Loucy (cell line): ENCODE measurements around the gene MOB1A.

Experiments used
- EZH2phosphoT487 ChIP-seq: fragments of 200-600 bp; IDR thresholded peaks from 2 replicates; pipeline ENCODE4 v1.6.1; 2018; ENCODE audit warnings: antibody characterized with exemption, mild to moderate bottlenecking, moderate library complexity, borderline replicate concordance
- TF ChIP-seq, protein P1 (sequence below): fragments of 200-600 bp; sonication (generic); conservative IDR thresholded peaks from 2 replicates; pipeline ENCODE4 v1.5.1; 2014; ENCODE audit warnings: mild to moderate bottlenecking, antibody characterized with exemption, low read length

GRCh38 chr2:74226648-74227213 lies 48.1 kb upstream of the MOB1A start:
- TF ChIP-seq, protein P1, sequence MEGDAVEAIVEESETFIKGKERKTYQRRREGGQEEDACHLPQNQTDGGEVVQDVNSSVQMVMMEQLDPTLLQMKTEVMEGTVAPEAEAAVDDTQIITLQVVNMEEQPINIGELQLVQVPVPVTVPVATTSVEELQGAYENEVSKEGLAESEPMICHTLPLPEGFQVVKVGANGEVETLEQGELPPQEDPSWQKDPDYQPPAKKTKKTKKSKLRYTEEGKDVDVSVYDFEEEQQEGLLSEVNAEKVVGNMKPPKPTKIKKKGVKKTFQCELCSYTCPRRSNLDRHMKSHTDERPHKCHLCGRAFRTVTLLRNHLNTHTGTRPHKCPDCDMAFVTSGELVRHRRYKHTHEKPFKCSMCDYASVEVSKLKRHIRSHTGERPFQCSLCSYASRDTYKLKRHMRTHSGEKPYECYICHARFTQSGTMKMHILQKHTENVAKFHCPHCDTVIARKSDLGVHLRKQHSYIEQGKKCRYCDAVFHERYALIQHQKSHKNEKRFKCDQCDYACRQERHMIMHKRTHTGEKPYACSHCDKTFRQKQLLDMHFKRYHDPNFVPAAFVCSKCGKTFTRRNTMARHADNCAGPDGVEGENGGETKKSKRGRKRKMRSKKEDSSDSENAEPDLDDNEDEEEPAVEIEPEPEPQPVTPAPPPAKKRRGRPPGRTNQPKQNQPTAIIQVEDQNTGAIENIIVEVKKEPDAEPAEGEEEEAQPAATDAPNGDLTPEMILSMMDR: no peak
- no peak for TF ChIP-seq EZH2phosphoT487
